CD4-positive, alpha-beta T cell treated with Interleukin-6 at 100 ng/mL for 8 hours (primary cell): Measurements from ENCODE around the gene MYL12B.
"Not testable (repeated sequence)": the region's sequence is repeated elsewhere in the genome, so short reads cannot be mapped to it uniquely, and the experiment has no call there.

ENCODE experiments used
- DNase-seq: peaks from one replicate; pipeline ENCODE4 v3.0.0-alpha.2; 2020; ENCODE audit warnings: mixed read lengths, low spot score

The MYL12B gene

DNA sequence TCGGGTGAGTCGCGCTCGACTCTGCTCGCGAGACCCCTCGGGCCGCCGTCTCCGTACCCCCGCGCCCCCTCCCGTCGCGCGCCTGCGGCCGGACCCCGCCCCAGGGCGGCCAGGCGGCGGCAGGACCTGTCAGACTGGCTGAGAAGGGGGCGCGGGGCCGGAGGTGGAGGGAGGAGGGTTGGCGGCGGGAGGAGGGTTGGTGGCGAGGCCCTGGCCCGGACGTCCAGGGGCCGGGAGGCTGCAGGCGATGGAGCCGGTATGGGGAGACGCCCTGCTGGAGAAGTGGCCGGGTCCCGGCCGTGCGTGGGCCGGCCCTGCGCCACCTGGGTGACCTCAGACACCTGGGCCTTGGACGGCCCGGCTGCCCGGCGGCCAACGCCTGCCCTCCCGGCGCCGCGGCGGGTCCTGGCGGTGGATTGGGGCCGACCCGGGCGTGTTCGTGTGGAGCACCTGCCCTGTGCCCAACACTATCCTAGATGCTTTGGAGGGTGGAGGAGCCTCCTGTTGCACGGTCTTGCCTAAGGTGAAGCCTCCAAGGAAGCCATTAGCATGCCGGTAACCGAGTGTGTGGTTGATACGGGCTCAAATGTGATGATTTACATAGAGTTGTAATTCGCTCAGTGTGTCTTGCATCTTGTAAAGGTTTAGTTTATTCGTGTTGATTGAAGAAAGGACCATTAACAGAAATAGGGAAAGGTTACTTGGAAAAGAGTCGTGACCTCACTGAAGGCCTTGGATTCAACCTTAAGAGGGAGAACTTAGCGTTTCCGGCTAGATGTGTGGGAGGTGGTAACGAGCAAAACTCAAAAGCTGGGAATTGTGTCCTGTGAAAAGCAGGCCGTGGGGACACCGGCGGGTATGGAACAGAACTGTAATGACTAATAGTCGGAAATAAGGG, 550 bp downstream of the MYL12B start:
- peak; percentile 24 for DNase-seq

GRCh38 chr18:3263132-3263700, 1.3 kb downstream of the MYL12B start:
- DNase-seq, result no peak

DNA sequence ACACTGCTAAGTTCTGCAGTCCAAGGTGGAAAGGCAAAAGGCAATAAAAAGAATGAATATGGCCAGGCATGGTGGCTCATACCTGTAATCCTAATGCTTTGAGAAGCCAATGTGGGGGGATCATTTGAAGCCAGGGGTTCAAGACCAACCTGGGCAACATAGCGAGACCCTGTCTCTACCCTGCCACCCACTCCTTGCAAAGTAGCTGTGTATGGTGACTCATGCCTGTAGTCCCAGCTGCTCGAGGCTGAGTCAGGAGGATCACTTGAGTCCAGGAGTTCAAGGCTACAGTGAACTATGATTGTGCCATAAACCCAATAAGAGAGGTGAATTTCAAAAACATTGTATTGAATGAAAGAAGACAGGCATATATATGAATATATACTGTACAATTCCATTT, 2.4 kb downstream of the MYL12B start:
- no peak for DNase-seq

DNA sequence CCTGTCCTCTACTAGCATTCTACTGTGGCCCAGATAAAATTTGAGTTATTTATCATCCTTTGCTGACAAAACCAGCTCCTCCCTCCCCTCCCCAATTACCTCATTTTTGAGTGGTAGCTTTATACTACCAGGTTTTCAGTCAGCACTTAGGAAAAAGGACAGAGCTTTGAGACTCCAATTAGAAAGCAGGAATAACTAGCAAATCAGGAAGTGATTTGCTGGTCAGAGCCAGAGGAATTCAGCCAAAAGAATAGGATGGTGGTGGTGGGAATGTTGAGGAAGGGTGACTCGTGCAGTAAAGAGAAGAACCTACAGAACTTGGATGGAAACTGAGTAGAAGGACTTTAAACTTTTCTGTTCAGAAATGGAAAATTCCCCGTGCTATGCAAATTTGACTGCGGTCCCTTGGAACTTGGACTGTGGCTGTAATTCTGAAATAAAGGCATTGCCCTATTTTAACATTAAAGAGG, 3.7 kb downstream of the MYL12B start:
- no peak for DNase-seq

DNA sequence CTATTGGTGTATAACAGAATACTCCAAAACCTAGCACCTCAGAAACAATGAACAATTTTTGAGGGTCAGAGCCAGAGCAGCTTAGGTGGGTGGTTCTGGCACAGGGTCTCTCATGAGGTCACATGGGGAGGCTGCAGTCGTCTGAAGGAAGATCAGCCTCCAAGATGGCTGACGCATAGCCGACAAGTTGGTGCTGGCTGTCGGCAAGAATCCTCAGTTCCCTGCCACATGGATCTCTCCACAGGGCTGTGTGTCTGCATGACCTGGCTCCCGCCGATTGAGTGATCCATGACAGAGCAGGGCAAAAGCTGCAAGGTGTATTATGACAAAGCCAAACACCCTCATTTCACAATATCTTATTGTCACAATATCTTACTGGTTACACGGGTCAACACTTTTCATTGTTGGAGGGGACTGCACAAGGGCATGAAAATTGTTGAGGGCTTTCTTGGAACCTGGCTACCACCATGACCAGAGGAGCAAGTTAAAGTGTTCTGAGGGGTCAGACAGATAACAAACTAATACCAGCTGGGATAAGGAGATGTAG, 4.2 kb downstream of the MYL12B start:
- no peak for DNase-seq

- DNase-seq, result no peak
Observed at GRCh38 chr18:3268306-3268705, 6.4 kb downstream of the MYL12B start.

DNA sequence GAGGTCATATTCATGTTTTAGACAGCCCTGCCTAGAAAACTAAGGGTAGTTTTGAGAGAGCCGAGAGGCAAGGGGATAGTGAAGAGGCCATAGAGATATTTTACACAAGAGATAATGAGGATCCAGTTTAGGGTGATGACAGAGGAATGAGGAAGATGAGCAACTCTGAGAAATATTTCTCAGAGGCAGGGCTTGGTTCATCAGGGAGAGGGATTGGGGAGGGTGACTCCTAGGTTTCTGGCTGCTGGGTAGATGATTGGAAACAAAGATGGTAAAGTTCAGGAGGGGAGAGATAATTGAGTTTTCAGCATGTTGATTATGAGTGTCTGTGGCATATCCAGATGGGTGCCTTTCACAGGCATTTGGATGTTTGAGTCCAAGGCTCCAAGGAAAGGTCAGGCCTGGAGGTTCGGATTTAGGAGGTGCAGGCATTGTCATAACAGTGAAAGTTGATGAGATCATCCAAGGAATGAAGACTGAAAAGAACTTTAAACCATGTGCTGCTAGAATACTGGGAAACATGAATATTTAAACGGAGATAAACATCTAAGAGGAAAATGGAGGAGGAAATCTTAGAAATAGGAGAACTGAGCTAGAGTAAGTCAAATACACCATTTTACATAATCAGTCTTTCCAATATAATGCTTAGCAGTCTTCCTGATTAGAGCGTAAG, 7.4 kb downstream of the MYL12B start:
- no peak for DNase-seq

DNA sequence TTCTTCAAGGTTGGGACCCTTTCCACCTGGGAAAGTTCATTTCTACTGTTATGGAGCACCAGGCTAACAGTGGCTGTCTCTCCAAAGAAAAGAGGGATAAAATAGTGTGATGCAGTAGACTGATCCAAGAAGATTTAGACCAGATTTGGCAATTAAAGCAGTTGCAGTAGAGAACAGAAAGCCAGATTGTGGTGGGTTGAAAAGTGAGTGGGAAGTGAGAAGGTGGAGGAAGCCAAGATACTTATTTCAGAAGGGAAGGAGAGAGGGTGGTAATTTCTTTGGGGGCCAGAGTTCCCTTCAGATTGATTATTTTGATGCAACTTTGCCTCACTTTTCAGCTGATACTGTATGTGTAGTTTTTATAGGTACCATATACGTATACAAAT, 8.0 kb downstream of the MYL12B start:
- DNase-seq, result no peak

- no peak for DNase-seq
Observed at GRCh38 chr18:3273042-3273441, 11.1 kb downstream of the MYL12B start.

DNA sequence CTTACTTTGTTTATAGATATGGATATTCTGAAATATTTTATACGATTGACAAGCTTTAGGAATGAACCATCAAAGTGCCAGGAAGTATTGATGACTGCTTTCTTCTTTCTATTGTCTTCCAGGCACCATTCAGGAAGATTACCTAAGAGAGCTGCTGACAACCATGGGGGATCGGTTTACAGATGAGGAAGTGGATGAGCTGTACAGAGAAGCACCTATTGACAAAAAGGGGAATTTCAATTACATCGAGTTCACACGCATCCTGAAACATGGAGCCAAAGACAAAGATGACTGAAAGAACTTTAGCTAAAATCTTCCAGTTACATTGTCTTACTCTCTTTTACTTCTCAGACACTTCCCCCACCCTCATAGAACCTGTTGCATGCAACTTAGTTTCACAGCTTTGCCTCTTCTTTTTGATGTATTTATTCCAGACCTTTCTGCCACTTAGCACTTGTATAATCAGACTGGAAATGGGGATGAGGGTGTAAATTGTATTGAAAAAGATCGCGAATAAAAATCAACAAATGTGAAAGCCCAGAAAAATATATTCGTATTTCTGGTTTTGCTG, 15.8 kb downstream of the MYL12B start:
- not testable (repeated sequence) for DNase-seq

- no peak for DNase-seq
Observed at GRCh38 chr18:3279201-3280185, 17.6 kb downstream of the MYL12B start.

- peak; percentile 65 for DNase-seq
Observed at GRCh38 chr18:3281456-3282400, 19.8 kb downstream of the MYL12B start.

GRCh38 chr18:3283253-3283863, 21.4 kb downstream of the MYL12B start:
- DNase-seq, result no peak

DNA sequence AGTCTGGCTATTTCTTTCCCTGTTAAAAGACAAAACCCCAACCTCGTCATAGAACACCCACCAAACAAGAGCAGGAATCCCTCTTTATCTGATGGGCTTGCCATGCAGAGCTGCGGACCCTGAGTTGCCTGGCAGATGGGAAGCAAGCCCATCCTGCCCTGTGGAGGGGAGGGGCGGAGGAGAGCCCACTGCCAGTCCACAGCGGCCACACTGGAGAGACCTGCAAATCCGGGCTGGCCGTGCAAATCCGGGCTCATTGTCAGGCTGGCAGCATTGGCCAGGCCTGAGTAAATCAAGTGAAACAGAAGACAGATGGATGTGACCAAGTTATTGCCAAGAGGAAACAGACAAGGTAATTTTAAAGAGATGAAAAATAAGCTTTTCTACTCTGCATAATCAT, 22.0 kb downstream of the MYL12B start:
- no peak for DNase-seq

DNA sequence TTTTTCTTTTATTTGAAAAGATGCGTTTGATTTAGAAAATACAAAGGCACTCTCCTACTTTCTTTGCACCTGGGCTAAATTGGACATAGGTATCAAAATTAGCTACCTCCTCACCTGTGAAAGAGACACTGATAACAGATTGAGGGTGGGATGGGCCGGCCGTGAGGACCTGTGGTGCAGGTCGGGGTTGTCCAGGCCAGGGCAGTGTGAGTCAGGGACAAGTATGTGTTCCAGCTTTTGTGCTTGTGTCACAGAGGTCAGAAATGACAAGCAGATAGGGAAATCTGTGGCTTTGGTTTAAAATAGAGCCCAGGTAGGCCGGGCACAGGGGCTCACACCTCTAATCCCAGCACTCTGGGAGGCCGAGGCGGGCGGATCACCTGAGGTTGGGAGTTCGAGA, 22.6 kb downstream of the MYL12B start:
- no peak for DNase-seq

- no peak for DNase-seq
Observed at GRCh38 chr18:3286159-3286558, 24.2 kb downstream of the MYL12B start.

- DNase-seq, result no peak
Observed at GRCh38 chr18:3293196-3293951, 31.4 kb downstream of the MYL12B start.

- no peak for DNase-seq
Observed at GRCh38 chr18:3294435-3295080, 32.6 kb downstream of the MYL12B start.
